ENCODE measurements around the gene R3HDM4. TPM values are rescaled to one million over a fixed set of nuclear protein-coding genes. Genes with fewer than 3 reads are reported as not detected.

Gene R3HDM4
- total RNA-seq, 1 donor from 2014 or later = 57.9 TPM

DNA sequence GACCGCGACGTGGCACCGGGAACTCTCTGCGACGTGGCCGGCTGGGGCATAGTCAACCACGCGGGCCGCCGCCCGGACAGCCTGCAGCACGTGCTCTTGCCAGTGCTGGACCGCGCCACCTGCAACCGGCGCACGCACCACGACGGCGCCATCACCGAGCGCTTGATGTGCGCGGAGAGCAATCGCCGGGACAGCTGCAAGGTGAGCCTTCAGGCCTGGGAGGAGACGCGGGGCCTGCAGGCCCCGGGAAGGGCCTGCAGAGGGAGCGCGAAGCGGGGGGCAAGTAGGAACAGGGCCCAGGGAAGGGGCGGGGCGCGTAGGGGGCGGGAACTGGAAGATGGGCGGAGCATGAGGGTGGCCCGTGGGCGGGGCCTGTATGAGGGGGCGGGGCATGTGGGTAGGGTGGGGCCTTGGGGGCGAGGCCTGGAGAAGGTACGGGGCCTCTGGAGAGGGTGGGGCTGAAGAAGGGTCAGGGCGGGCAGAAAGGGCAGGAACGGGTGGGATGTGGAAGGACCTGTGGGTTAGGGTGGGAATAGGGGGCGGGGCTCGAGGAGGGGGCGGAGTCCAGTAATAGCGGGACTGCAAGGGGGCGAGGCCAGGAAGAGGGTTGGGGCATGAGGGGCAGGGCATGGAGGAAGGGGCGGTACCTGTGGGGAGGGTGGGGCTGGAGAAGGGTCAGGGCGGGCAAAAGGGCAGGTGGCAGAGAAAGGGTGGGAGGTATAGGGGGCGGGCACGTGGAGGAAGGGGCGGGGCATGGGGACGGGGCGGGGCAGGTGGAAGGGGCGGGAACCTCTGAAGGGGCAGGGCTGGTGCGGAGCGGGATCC, 51.1 kb downstream of the R3HDM4 start:
- no peaks in the 10 kb centered on the region for H3K36me3 ChIP-seq (ENCODE audit: insufficient read depth, low read length)
- DNase-seq (ENCODE audit: low read depth) (no peak), FAIRE-seq (no peak)
- no peak overlapping the region for H3K27ac ChIP-seq (ENCODE audit: low read depth, low read length)
- H4K20me1 ChIP-seq (ENCODE audit: insufficient read depth, low read length) = peaks cover 3% of the 10 kb centered on the region
- H3K4me3 ChIP-seq (ENCODE audit: insufficient read depth, low read depth, low read length) = no peak overlapping the region
- H3K27ac Mint-ChIP-seq (ENCODE audit: unreplicated experiment) = no peak overlapping the region
- H3K27me3 Mint-ChIP-seq (ENCODE audit: low read depth, unreplicated experiment) = peaks cover 13% of the 10 kb centered on the region
- H3K9me3 ChIP-seq (ENCODE audit: insufficient read depth, low read depth, low read length) = no peaks in the 10 kb centered on the region
- H2AFZ ChIP-seq (ENCODE audit: low read depth, low read length) = no peak overlapping the region
- peaks cover 3% of the 10 kb centered on the region for H3K27me3 ChIP-seq (ENCODE audit: insufficient read depth, low read length)
- H3K4me1 ChIP-seq (ENCODE audit: insufficient read depth, low read length) = no peaks in the 10 kb centered on the region
- no peak overlapping the region for H3K4me3 Mint-ChIP-seq (ENCODE audit: unreplicated experiment)
- H3K36me3 Mint-ChIP-seq (ENCODE audit: low read depth, unreplicated experiment) = peaks cover 4% of the 10 kb centered on the region
- H3K9me3 Mint-ChIP-seq (ENCODE audit: unreplicated experiment) = no peaks in the 10 kb centered on the region
- TF ChIP-seq CTCF (IDR thresholded peaks at IDR 0.05; ENCODE audit: insufficient read depth, low read depth, low read length) (no peak), EZH2 (IDR thresholded peaks at IDR 0.05; ENCODE audit: insufficient read depth, low read length) (no peak)
- H3K79me2 ChIP-seq (ENCODE audit: insufficient read depth, low read length) = no peaks in the 10 kb centered on the region
- H3K4me2 ChIP-seq (ENCODE audit: low read length) = no peak overlapping the region
- no peak overlapping the region for H3K9ac ChIP-seq (ENCODE audit: low read length)
- no peaks in the 10 kb centered on the region for H3K4me1 Mint-ChIP-seq (ENCODE audit: low read depth, unreplicated experiment)

GRCh38 chr19:861141-861755, 51.8 kb downstream of the R3HDM4 start:
- no peaks in the 10 kb centered on the region for H3K4me1 Mint-ChIP-seq (ENCODE audit: low read depth, unreplicated experiment)
- H4K20me1 ChIP-seq (ENCODE audit: insufficient read depth, low read length) = peaks cover 3% of the 10 kb centered on the region
- H3K27ac Mint-ChIP-seq (ENCODE audit: unreplicated experiment) = no peak overlapping the region
- H3K9ac ChIP-seq (ENCODE audit: low read length) = no peak overlapping the region
- H3K4me3 ChIP-seq (ENCODE audit: insufficient read depth, low read depth, low read length) = no peak overlapping the region
- H3K27me3 Mint-ChIP-seq (ENCODE audit: low read depth, unreplicated experiment) = peaks cover 13% of the 10 kb centered on the region
- H3K79me2 ChIP-seq (ENCODE audit: insufficient read depth, low read length) = no peaks in the 10 kb centered on the region
- H3K36me3 ChIP-seq (ENCODE audit: insufficient read depth, low read length) = no peaks in the 10 kb centered on the region
- no peak overlapping the region for H2AFZ ChIP-seq (ENCODE audit: low read depth, low read length)
- H3K36me3 Mint-ChIP-seq (ENCODE audit: low read depth, unreplicated experiment) = peaks cover 4% of the 10 kb centered on the region
- H3K4me3 Mint-ChIP-seq (ENCODE audit: unreplicated experiment) = no peak overlapping the region
- peaks cover 3% of the 10 kb centered on the region for H3K27me3 ChIP-seq (ENCODE audit: insufficient read depth, low read length)
- FAIRE-seq (no peak), DNase-seq (ENCODE audit: low read depth) (no peak)
- TF ChIP-seq CTCF (IDR thresholded peaks at IDR 0.05; ENCODE audit: insufficient read depth, low read depth, low read length) (no peak), EZH2 (IDR thresholded peaks at IDR 0.05; ENCODE audit: insufficient read depth, low read length) (no peak)
- H3K4me2 ChIP-seq (ENCODE audit: low read length) = no peak overlapping the region
- no peaks in the 10 kb centered on the region for H3K4me1 ChIP-seq (ENCODE audit: insufficient read depth, low read length)
- no peaks in the 10 kb centered on the region for H3K9me3 ChIP-seq (ENCODE audit: insufficient read depth, low read depth, low read length)
- no peak overlapping the region for H3K27ac ChIP-seq (ENCODE audit: low read depth, low read length)
- no peaks in the 10 kb centered on the region for H3K9me3 Mint-ChIP-seq (ENCODE audit: unreplicated experiment)
